ENCODE results near the gene PPARA. TPM values are rescaled to one million over a fixed set of nuclear protein-coding genes. Genes with fewer than 3 reads are reported as not detected.
"Not testable (repeated sequence)": the region's sequence is repeated elsewhere in the genome, so short reads cannot be mapped to it uniquely, and the experiment has no call there.

The PPARA gene
- total RNA-seq, 1 donor from 2014 or later = 1.8 TPM

GRCh38 chr22:46192210-46192993, 42.1 kb downstream of the PPARA start:
- TF ChIP-seq CTCF (IDR thresholded peaks at IDR 0.05; ENCODE audit: partially characterized antibody, unreplicated experiment) = no peak
- Mint-ChIP-seq H3K27ac (ENCODE audit: unreplicated experiment) (no peak overlapping the region), H3K27me3 (ENCODE audit: unreplicated experiment) (peaks cover 2% of the 10 kb centered on the region), H3K4me1 (ENCODE audit: low read depth, unreplicated experiment) (no peaks in the 10 kb centered on the region), H3K36me3 (ENCODE audit: unreplicated experiment) (no peaks in the 10 kb centered on the region), H3K9me3 (ENCODE audit: unreplicated experiment) (no peaks in the 10 kb centered on the region), H3K4me3 (ENCODE audit: unreplicated experiment) (no peak overlapping the region)
- DNase-seq = no peak

- no peak for DNase-seq
- Mint-ChIP-seq H3K4me1 (ENCODE audit: low read depth, unreplicated experiment) (no peaks in the 10 kb centered on the region), H3K9me3 (ENCODE audit: unreplicated experiment) (no peaks in the 10 kb centered on the region), H3K4me3 (ENCODE audit: unreplicated experiment) (no peak overlapping the region), H3K27me3 (ENCODE audit: unreplicated experiment) (peaks cover 3% of the 10 kb centered on the region), H3K36me3 (ENCODE audit: unreplicated experiment) (no peaks in the 10 kb centered on the region), H3K27ac (ENCODE audit: unreplicated experiment) (no peak overlapping the region)
- TF ChIP-seq CTCF (IDR thresholded peaks at IDR 0.05; ENCODE audit: partially characterized antibody, unreplicated experiment) = no peak
Measured at GRCh38 chr22:46193898-46194310, 43.6 kb downstream of the PPARA start.

GRCh38 chr22:46195487-46196165, 45.3 kb downstream of the PPARA start:
- Mint-ChIP-seq H3K27me3 (ENCODE audit: unreplicated experiment) (peaks cover 4% of the 10 kb centered on the region), H3K27ac (ENCODE audit: unreplicated experiment) (no peak overlapping the region), H3K9me3 (ENCODE audit: unreplicated experiment) (no peaks in the 10 kb centered on the region), H3K4me1 (ENCODE audit: low read depth, unreplicated experiment) (no peaks in the 10 kb centered on the region), H3K4me3 (ENCODE audit: unreplicated experiment) (no peak overlapping the region), H3K36me3 (ENCODE audit: unreplicated experiment) (no peaks in the 10 kb centered on the region)
- TF ChIP-seq CTCF (IDR thresholded peaks at IDR 0.05; ENCODE audit: partially characterized antibody, unreplicated experiment) = no peak
- no peak for DNase-seq

GRCh38 chr22:46196278-46196677, 46.0 kb downstream of the PPARA start:
- Mint-ChIP-seq H3K27me3 (ENCODE audit: unreplicated experiment) (peaks cover 4% of the 10 kb centered on the region), H3K4me1 (ENCODE audit: low read depth, unreplicated experiment) (no peaks in the 10 kb centered on the region), H3K4me3 (ENCODE audit: unreplicated experiment) (no peak overlapping the region), H3K9me3 (ENCODE audit: unreplicated experiment) (peaks cover 1% of the 10 kb centered on the region), H3K27ac (ENCODE audit: unreplicated experiment) (no peak overlapping the region), H3K36me3 (ENCODE audit: unreplicated experiment) (no peaks in the 10 kb centered on the region)
- DNase-seq = no peak
- TF ChIP-seq CTCF (IDR thresholded peaks at IDR 0.05; ENCODE audit: partially characterized antibody, unreplicated experiment) = no peak

- no peak overlapping the region for H3K27ac Mint-ChIP-seq (ENCODE audit: unreplicated experiment)
- no peak for TF ChIP-seq CTCF (IDR thresholded peaks at IDR 0.05; ENCODE audit: partially characterized antibody, unreplicated experiment)
- no peak for DNase-seq
- H3K4me3 Mint-ChIP-seq (ENCODE audit: unreplicated experiment) = no peak overlapping the region
- peaks cover 4% of the 10 kb centered on the region for H3K27me3 Mint-ChIP-seq (ENCODE audit: unreplicated experiment)
- H3K4me1 Mint-ChIP-seq (ENCODE audit: low read depth, unreplicated experiment) = no peaks in the 10 kb centered on the region
- peaks cover 1% of the 10 kb centered on the region for H3K9me3 Mint-ChIP-seq (ENCODE audit: unreplicated experiment)
- H3K36me3 Mint-ChIP-seq (ENCODE audit: unreplicated experiment) = no peaks in the 10 kb centered on the region
Measured at GRCh38 chr22:46198274-46198673, 47.9 kb downstream of the PPARA start.

GRCh38 chr22:46198806-46199205, 48.5 kb downstream of the PPARA start:
- not testable (repeated sequence) for H3K36me3 Mint-ChIP-seq (ENCODE audit: unreplicated experiment); H3K4me3 Mint-ChIP-seq (ENCODE audit: unreplicated experiment); H3K4me1 Mint-ChIP-seq (ENCODE audit: low read depth, unreplicated experiment); H3K9me3 Mint-ChIP-seq (ENCODE audit: unreplicated experiment); DNase-seq; H3K27me3 Mint-ChIP-seq (ENCODE audit: unreplicated experiment); H3K27ac Mint-ChIP-seq (ENCODE audit: unreplicated experiment)
